NCI-H510A (cell line): ENCODE data around the gene MGRN1.

Experiments
- DNase-seq: peaks from one replicate; lab custom pipeline; 2025; lab: John Stamatoyannopoulos, UW

The MGRN1 gene

DNA sequence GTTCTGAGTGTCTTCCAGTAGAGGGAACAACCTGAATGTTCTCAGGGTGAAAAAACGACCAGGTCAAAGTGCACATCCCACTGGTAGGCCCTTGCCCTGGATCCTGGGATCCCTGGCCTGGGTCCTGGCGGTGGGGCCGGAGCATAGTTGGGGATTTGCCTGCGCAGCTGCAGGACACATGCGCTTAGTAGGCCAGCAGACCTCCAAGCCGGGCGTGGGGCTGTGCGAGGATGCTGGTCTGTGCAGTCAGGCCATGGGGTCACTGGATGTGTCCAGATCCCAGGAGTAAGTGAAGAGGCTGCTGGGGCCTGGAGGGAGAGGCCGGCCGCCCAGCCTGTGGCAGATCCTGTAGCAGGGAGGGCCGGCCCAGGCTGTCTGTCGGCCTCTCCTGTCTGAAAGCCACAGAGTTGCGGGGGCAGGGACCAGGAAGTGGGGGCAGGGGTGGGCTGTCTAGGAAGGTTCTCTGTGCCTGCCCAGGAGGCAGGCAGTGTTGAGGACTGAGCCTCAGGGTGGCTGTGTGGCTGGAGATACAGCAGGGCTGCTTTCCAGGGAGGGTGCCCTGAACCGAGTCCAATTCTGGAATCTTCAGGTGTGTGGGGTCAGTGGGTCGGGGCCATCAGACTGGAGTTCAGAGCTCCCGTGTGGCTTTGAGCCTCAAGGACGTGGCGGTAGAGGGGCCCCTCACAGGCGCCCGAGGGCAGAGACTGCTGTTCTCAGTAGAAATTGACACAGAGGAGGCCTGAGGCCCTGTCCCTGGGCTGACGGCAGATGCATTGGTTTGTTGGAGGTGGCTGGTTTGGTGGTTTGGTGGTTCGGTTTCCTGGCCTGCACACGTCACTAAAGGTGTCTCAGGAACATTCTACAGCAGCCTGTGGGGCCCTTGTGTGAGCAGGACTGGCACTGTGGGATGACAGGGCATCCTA is 51.5 kb downstream of the MGRN1 start:
- no peak for DNase-seq

DNA sequence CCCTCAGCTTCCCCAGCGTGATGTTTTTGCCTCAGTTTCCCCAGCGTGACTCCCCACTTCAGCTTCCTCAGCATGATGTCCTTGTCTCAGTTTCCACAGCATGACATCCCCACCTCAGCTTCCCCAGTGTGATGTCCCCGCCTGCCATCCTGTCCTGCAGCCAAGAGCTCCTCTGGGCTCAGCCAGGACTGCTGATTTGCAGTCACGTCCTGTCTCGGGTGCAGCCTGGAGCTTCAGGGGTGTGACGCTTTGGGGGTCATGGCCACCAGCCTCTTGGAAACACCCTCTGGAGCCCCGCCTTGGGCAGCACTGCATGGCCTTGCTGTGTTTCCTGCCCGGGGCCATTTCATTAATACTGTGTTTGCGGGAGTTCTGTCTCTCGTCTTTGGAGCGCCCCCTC is 52.2 kb downstream of the MGRN1 start:
- DNase-seq: no peak

- DNase-seq: no peak
Measured at GRCh38 chr16:4677390-4677789, 52.8 kb downstream of the MGRN1 start.

DNA sequence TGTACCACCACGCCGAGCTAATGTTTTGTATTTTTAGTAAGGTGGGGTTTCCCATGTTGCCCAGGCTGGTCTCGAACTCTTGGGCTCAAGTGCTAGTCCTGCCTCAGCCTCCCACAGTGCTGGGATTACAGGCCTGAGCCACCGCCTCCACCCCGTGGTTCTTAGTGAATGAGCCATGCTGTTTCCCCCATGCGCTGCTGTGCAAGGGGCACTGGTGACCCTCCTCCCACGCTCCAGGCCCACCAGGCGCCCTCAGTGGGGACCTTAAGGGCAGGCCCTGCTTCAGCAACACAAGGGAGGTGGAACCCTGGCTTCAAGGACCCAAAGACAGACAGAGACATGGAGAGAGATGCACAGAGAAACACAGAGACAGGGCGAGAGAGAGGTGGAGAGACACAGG is 53.4 kb downstream of the MGRN1 start:
- DNase-seq: no peak

GRCh38 chr16:4678596-4678995 is 54.0 kb downstream of the MGRN1 start:
- DNase-seq: no peak

- DNase-seq: no peak
Measured at GRCh38 chr16:4679156-4679849, 54.7 kb downstream of the MGRN1 start.

DNA sequence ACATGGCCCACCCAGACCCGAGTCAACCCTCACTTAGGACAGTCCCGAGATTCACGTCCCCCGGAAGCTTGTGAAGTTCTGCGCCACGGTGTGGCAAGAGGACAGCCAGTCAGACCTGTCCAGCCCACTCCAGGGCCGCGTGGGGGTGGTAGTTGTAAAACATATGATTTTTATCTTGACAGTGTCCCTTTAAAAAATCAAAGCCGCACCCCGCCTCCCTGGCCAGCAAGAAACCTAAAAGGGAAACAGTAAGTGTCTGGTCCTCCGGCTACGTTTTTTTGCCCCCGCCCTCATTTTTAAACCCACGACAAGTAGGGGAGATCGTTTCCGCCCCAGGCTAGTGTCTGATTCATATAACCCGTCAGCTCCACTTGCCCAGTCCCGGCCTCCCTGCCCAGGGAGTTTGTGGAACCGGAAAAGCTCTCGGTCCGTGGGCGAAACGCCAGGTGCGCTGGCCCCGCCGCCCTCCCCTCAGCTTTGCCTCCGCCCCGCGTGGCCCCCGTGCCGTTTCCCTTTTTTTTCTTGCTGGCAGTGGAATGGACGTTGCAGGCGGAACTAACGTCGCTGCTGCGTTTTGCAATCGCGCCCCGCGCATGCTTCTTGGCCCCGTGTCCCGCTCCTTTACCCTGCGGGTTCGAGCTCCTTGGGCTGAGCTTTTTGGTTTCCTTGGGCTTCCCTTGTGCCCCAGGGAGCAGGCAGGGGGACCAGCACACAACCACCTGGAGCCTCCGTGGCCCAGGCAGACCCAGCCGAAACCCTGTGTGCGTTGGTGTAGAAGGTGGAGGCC is 55.4 kb downstream of the MGRN1 start:
- DNase-seq: no peak

DNA sequence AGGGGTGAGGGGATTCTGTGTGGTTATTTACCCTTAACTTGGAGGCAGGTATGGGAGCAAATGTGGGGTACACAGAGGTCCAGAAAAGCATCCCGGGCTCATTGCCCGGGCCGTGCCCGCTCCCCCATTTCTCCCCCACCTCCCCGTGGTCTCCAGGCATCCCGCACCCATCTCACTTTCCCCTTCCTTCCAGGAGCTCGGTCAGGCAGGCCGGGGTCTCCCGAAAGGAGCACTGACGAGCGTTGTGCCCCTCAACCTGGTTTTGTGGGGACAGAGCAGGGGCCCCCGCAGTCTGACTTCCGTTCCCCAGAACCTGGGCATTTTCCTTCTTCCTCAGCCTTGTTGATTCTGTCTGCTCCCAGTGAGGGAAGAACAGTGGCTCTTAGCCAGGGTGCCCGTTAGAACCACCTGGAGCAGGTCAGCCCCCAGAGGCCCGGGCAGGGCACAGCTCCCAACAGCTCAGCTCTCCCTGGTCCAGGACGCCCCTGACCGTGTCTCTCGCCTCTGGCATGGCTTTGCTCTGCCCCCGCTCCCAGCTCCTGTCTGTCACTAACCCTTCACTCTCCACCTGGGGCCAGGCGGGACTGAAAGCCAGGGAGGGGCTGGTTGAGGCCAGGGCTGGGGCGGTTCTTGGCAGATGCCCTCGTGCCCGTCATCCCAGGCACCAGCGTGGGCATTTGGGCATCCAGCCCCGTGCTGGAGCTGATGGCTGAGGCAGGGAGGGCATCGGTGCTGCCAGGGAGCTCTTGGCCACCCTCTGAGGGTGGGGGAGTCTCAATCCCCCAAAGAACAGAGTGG is 56.2 kb downstream of the MGRN1 start:
- no peak for DNase-seq

- no peak for DNase-seq
Measured at GRCh38 chr16:4681471-4682083, 57.0 kb downstream of the MGRN1 start.

GRCh38 chr16:4682084-4682591 is 57.5 kb downstream of the MGRN1 start:
- DNase-seq: no peak

DNA sequence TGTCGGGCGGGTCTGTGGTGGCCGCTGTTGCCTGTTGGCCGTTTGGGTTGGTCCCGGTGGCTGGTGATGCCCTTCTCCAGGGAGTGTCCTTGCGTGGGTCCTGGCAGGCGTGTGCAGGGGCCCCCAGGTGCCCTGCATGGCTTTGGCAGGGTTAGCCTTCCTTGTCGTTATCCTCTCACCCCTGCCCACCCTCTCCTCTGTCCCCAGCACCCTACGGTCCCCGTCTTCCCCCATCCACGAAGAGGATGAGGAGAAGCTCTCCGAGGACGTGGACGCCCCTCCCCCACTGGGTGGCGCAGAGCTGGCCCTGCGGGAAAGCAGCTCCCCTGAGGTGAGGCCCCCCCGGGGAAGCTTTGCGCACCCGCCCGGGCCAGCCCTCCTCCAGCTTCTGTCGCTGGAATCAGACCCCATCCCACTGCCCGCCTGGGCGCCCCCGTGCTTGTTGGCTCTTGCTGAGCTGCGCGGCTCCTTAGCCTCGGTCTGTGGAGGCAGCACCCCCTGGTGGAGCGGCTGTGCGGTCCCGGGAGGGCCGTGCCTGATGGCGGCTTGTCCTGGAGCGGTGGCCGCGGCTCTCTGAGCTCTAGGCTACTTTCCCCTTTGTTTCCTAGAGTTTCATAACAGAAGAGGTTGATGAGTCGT is 58.1 kb downstream of the MGRN1 start:
- DNase-seq: no peak

- DNase-seq: no peak
Measured at GRCh38 chr16:4683255-4684057, 58.8 kb downstream of the MGRN1 start.

DNA sequence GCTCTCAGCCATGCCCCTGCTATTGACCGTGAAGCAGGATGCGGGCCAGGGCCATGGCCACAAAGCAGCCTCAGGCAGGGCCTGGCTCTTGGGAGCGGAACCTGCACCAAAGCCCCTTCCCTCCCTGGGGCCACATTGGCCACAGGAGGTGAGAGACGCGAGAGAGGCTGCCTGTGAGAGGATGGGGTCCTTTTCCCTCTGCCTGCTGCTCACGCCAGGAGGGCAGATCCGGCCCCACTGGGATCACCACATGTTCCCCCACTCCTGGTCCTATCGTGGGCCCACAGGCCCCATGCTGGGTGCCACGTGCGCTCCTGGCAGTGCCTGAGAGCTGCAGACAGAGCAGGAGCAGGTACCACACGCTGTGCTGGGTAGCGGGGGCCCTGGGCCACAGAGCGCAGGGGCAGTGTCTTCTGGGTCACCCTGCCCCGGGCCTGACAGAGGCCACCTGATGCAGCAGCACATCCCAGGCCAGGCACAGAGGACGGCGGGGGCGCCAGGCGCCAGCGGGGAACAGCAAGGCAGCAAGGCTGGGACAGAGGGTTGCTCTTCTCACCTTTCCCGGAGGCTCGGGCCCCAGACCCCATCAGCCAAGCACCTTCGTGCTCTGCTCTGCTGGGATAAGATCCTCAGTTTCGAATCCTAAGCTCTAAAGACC is 59.6 kb downstream of the MGRN1 start:
- DNase-seq: no peak

DNA sequence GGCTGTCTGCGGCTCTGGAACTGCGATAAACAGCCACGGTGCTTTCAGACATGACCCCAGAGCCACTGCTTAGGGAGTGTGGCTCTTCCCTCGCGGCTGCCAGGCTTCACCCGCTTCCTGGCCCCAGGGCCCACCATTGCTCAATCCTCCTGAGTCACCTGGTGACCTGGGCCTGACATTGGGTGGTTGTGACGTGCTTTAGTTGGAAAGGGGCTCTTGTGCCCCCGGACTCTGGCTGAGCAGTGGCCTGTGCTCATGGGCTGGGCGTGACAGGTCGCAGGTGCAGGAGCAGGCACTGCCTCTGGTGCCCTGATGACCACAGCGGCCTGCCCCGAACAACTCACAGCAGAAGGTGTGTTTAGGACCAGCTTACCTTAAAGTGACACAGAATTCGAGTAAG is 60.1 kb downstream of the MGRN1 start:
- no peak for DNase-seq

DNA sequence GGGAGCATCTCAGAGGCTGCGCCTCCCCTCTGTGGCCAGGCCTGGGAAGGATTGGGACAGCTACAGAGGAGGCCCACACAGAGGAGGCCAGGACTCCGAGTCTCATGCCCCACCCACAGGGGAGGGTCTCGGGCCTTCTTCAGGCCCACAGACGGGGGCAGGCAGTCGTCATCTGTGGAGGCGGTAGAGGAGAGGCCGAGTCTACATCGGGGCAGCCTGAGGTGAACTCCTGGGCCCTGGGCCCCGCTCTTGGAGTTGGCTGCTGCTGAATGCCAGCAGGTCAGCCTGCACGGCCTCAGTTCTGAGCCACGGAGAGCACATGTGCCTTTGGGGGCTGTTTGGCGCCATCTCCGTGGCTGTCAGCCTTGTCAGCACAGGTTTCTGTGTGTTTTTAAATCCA is 60.7 kb downstream of the MGRN1 start:
- DNase-seq: no peak

DNA sequence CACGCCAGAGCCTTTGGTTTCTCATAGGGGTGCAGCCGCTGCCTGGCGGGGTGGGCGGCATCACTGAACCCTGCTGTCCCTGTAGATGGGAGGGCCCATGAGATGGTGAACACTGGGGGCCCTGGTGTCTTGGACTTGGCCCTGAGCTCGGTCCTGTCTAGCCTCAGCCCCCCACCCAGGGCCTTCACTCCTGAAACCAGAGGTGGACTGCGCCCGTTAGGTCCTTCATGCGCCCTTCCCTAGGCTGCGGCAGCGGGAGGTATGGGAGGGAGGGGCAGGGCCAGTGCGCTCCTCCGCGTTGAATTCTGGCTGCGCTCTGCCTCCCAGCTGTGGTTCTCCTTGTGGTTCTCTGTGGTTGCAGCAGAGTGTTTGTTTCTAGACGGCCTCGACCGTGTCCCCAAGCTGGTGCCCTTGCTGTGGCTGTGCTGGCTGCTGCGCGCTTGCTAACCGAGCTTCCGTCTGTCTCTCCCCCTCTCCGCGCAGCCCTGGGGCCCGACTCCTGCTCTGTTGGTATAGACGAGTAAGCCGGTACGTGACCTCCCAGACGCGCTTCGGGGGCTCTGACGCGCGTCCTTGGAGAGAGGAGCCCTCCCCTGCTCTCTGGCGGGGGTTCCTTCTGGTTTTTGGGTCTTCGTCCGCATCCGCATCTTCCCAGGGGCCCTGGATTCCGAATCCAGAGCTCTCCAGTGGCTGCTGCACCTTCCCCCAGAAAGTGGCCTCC is 61.3 kb downstream of the MGRN1 start:
- DNase-seq: no peak

DNA sequence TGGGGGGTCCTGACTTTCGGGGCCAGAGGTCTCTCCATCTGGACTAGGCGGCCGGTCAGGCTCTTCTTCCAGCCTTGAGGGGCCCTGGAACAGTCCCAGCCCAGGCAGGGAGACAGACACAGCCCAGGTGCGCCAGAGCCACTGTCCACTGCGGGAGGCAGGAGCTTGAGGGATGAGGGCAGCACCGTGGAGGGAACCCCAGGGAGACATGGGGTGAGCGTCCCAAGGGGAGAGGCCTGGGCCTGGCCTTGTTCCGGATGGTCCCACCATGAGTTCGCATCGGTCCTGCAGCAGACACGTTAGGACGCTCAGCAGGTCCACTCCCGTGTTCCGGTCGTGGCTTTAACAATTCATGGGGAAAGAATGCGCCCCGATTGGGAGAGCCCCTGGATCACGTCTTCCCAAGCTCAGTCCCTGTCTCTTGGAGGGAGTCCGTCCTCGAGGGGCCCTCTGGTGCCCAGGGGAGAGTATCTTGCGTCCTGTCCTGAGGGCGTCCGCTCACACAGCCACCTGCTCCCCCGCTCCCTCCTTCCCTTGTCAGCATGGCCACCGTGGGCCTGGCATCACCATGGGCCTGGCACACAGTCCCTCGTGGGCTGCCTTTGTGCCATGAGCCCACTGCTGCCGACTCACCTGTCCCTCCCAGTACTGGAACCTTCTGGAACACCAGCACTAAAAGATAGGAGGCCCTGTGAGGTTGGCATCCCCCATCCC is 62.0 kb downstream of the MGRN1 start:
- no peak for DNase-seq

DNA sequence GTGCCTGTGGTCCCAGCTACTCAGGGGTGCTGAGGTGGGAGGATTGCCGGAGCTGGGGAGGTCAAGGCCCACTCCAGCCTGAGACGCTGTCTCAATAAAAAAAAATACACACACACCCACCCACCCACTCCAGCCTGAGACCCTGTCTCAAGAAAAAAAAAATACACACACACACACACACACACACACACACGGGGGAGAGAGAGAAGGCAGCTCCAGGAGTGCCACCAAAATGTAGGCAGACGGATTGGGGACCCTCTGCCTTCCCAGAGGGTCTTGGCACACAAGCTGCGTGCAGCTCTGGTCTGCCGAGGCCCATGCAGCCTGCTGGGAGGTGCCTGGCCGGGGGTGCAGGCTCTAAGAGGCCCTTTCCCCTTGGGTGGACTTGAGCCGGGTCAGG is 62.8 kb downstream of the MGRN1 start:
- no peak for DNase-seq
